GM19463 (cell line): Measurements from ENCODE around the gene CFDP1.

Source experiments
- ATAC-seq: cut with Tn5 transposase; IDR thresholded peaks from one replicate; pipeline ENCODE4 v1.9.1; 2021; ENCODE audit warnings: mild to moderate bottlenecking, moderate library complexity; ENCODE audit not compliant: unreplicated experiment

CFDP1 gene

GRCh38 chr16:75432828-75433731, at the start of gene CFDP1:
Gene CFDP1, minus strand, starts transcription at chr16:75433503. Its CDS starts 151 bp downstream, at chr16:75433352.
- ATAC-seq: peak; percentile 90

- ATAC-seq: no peak
Measured at GRCh38 chr16:75482434-75483205, 49.3 kb upstream of the CFDP1 start.

- ATAC-seq: no peak
Measured at GRCh38 chr16:75481475-75481874, 48.2 kb upstream of the CFDP1 start.

GRCh38 chr16:75479421-75479990, 46.2 kb upstream of the CFDP1 start:
- no peak for ATAC-seq

- no peak for ATAC-seq
Measured at GRCh38 chr16:75478480-75479345, 45.4 kb upstream of the CFDP1 start.

GRCh38 chr16:75477680-75478473, 44.6 kb upstream of the CFDP1 start:
- no peak for ATAC-seq

- ATAC-seq: no peak
Measured at GRCh38 chr16:75476817-75477216, 43.5 kb upstream of the CFDP1 start.

GRCh38 chr16:75475420-75475847, 42.1 kb upstream of the CFDP1 start:
- ATAC-seq: no peak

GRCh38 chr16:75472908-75473877, 39.9 kb upstream of the CFDP1 start:
- no peak for ATAC-seq

GRCh38 chr16:75471723-75472633, 38.7 kb upstream of the CFDP1 start:
- ATAC-seq: peak; percentile 81

GRCh38 chr16:75466760-75467159, 33.5 kb upstream of the CFDP1 start:
- ATAC-seq: no peak

- ATAC-seq: peak; percentile 89
Measured at GRCh38 chr16:75464122-75464918, 31.0 kb upstream of the CFDP1 start, which contains the start of gene TMEM170A. Gene TMEM170A, minus strand, starts transcription at chr16:75464689. Its CDS starts 89 bp downstream, at chr16:75464600.

GRCh38 chr16:75463389-75464121, 30.3 kb upstream of the CFDP1 start:
- ATAC-seq: peak; percentile 16

- no peak for ATAC-seq
Measured at GRCh38 chr16:75462806-75463205, 29.5 kb upstream of the CFDP1 start.

- ATAC-seq: no peak
Measured at GRCh38 chr16:75461575-75461974, 28.3 kb upstream of the CFDP1 start.

GRCh38 chr16:75460446-75460845, 27.1 kb upstream of the CFDP1 start:
- no peak for ATAC-seq
